Measurements from ENCODE around the gene SMARCC2. TPM values are rescaled to one million over a fixed set of nuclear protein-coding genes. Genes with fewer than 3 reads are reported as not detected.

Gene SMARCC2
- total RNA-seq, 2 donors from 2014 or later, result 60.4 to 101 TPM

- H3K9me3 ChIP-seq, result no peaks in the 10 kb centered on the region
- peaks cover 10 to 26% of the 10 kb centered on the region in 2 donors for H3K36me3 ChIP-seq
- peaks cover 12% of the 10 kb centered on the region for H3K4me1 ChIP-seq (replicated peaks)
- H3K4me3 ChIP-seq, result no peak overlapping the region
- H3K27ac ChIP-seq, result no peak overlapping the region
- intact Hi-C loops (cut with DNase I), result no loop called here
- WGBS, result 89% methylated on average over 17 of the region's 17 CpGs
- TF ChIP-seq POLR2A (IDR thresholded peaks at IDR 0.05), result no peak
- TF ChIP-seq CTCF (IDR thresholded peaks at IDR 0.05), result no peak
- TF ChIP-seq POLR2AphosphoS5 (IDR thresholded peaks at IDR 0.05), result no peak
- no peak for DNase-seq (ENCODE audit: low spot score)
- no peaks in the 10 kb centered on the region for H3K27me3 ChIP-seq (replicated peaks; ENCODE audit: insufficient read depth)
Observed at GRCh38 chr12:56164345-56164729, 24.9 kb downstream of the SMARCC2 start.

- Histone ChIP-seq H3K36me3 (peaks cover 10 to 26% of the 10 kb centered on the region in 2 donors), H3K27ac (no peak overlapping the region), H3K4me1 (replicated peaks) (peaks cover 12% of the 10 kb centered on the region), H3K27me3 (replicated peaks; ENCODE audit: insufficient read depth) (no peaks in the 10 kb centered on the region), H3K9me3 (no peaks in the 10 kb centered on the region), H3K4me3 (no peak overlapping the region)
- 66% methylated on average over 11 of the region's 11 CpGs for WGBS
- intact Hi-C loops (cut with DNase I), result no loop called here
- no peak for DNase-seq (ENCODE audit: low spot score)
- TF ChIP-seq POLR2AphosphoS5 (IDR thresholded peaks at IDR 0.05) (no peak), CTCF (IDR thresholded peaks at IDR 0.05) (no peak), POLR2A (IDR thresholded peaks at IDR 0.05) (no peak)
Observed at GRCh38 chr12:56163533-56164344, 25.5 kb downstream of the SMARCC2 start.

GRCh38 chr12:56162468-56163290, 26.6 kb downstream of the SMARCC2 start:
- no peak for DNase-seq (ENCODE audit: low spot score)
- Histone ChIP-seq H3K27ac (peak overlapping the region; percentile 97 to 98), H3K36me3 (peaks cover 10 to 26% of the 10 kb centered on the region in 2 donors), H3K9me3 (no peaks in the 10 kb centered on the region), H3K4me3 (no peak overlapping the region), H3K4me1 (replicated peaks) (peaks cover 12% of the 10 kb centered on the region), H3K27me3 (replicated peaks; ENCODE audit: insufficient read depth) (no peaks in the 10 kb centered on the region)
- intact Hi-C loops (cut with DNase I), result no loop called here
- peak; percentile 45 for TF ChIP-seq POLR2AphosphoS5 (IDR thresholded peaks at IDR 0.05)
- TF ChIP-seq CTCF (IDR thresholded peaks at IDR 0.05), result no peak
- TF ChIP-seq POLR2A (IDR thresholded peaks at IDR 0.05), result no peak
- WGBS, result 49% methylated on average over 11 of the region's 11 CpGs

DNA sequence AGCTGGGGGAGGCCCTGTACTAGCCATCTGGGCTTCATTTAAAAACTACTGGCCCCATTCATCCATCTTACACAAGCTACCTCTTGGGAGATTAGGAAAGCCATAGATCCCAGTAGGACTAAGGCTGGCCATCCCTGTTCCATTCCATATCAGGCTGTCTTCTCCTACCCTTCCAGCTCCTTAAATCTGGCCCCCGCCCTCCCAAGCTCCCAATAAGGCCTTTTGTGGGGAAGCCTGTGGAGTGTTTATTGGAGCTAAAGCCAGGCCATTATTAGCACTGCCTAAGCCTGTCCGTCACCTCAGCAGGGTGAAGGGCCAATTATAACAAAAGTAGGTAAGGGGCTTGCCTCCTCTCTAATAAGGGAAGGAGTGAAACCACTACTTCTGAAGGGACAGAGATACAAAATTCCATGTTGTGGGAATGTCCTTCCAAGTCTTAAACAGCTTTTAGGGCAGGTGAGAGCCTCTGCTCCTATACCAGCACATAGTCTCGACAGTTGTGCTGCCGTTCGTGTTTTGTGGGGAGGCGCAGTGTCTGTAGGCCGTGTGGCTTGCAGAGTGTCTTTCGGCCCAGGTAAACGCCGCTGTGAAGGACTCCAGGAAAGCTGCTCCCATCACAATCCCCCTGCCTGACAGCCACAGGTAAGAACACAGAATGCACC, 27.5 kb downstream of the SMARCC2 start:
- peaks cover 12% of the 10 kb centered on the region for H3K4me1 ChIP-seq (replicated peaks)
- TF ChIP-seq POLR2AphosphoS5 (IDR thresholded peaks at IDR 0.05), result no peak
- no peak for TF ChIP-seq POLR2A (IDR thresholded peaks at IDR 0.05)
- TF ChIP-seq CTCF (IDR thresholded peaks at IDR 0.05), result no peak
- H3K27ac ChIP-seq, result peak overlapping the region; percentile 97 to 98
- 58% methylated on average over 10 of the region's 10 CpGs for WGBS
- peaks cover 10 to 19% of the 10 kb centered on the region in 2 donors for H3K36me3 ChIP-seq
- H3K9me3 ChIP-seq, result no peaks in the 10 kb centered on the region
- intact Hi-C loops (cut with DNase I), result no loop called here
- H3K4me3 ChIP-seq, result no peak overlapping the region
- H3K27me3 ChIP-seq (replicated peaks; ENCODE audit: insufficient read depth), result no peaks in the 10 kb centered on the region
- no peak for DNase-seq (ENCODE audit: low spot score)

Data from prostate gland (tissue), 2 donors.